NCI-H2227 treated with DMSO at 0.1 percent for 48 hours (cell line): ENCODE measurements around the gene NOBOX.
"Not testable (repeated sequence)": the region's sequence is repeated elsewhere in the genome, so short reads cannot be mapped to it uniquely, and the experiment has no call there.

Experiments used
- DNase-seq: peaks from one replicate; lab custom pipeline; 2025; lab: John Stamatoyannopoulos, UW

The NOBOX gene

GRCh38 chr7:144403649-144404061 lies at the start of gene NOBOX:
Gene NOBOX, minus strand, starts transcription at chr7:144403693.
- no peak for DNase-seq

GRCh38 chr7:144452064-144452463 lies 48.6 kb upstream of the NOBOX start:
- no peak for DNase-seq

GRCh38 chr7:144445590-144445989 lies 42.1 kb upstream of the NOBOX start:
- no peak for DNase-seq

- DNase-seq = no peak
Observed at GRCh38 chr7:144439717-144440205, 36.3 kb upstream of the NOBOX start.

GRCh38 chr7:144438759-144439158 lies 35.3 kb upstream of the NOBOX start:
- no peak for DNase-seq

- DNase-seq = no peak
Observed at GRCh38 chr7:144437370-144438191, 34.1 kb upstream of the NOBOX start.

- DNase-seq = no peak
Observed at GRCh38 chr7:144436500-144436899, 33.0 kb upstream of the NOBOX start.

GRCh38 chr7:144428431-144428830 lies 24.9 kb upstream of the NOBOX start:
- DNase-seq = no peak

GRCh38 chr7:144427539-144427938 lies 24.0 kb upstream of the NOBOX start:
- DNase-seq = not testable (repeated sequence)

GRCh38 chr7:144418931-144419330 lies 15.4 kb upstream of the NOBOX start:
- not testable (repeated sequence) for DNase-seq

GRCh38 chr7:144416341-144416740 lies 12.8 kb upstream of the NOBOX start:
- DNase-seq = no peak

GRCh38 chr7:144415858-144416257 lies 12.4 kb upstream of the NOBOX start:
- DNase-seq = no peak

- DNase-seq = no peak
Observed at GRCh38 chr7:144414815-144415214, 11.3 kb upstream of the NOBOX start.

- no peak for DNase-seq
Observed at GRCh38 chr7:144410441-144410840, 6.9 kb upstream of the NOBOX start.

- no peak for DNase-seq
Observed at GRCh38 chr7:144408121-144408520, 4.6 kb upstream of the NOBOX start.

GRCh38 chr7:144407266-144407931 lies 3.9 kb upstream of the NOBOX start:
- no peak for DNase-seq

GRCh38 chr7:144404946-144405345 lies 1.5 kb upstream of the NOBOX start:
- no peak for DNase-seq

GRCh38 chr7:144403102-144403501 lies 391 bp downstream of the NOBOX start:
- no peak for DNase-seq

GRCh38 chr7:144401490-144401889 lies 2.0 kb downstream of the NOBOX start:
- no peak for DNase-seq

- no peak for DNase-seq
Observed at GRCh38 chr7:144399946-144400345, 3.5 kb downstream of the NOBOX start.

- DNase-seq = no peak
Observed at GRCh38 chr7:144398911-144399310, 4.6 kb downstream of the NOBOX start.

- DNase-seq = no peak
Observed at GRCh38 chr7:144398291-144398690, 5.2 kb downstream of the NOBOX start.

- no peak for DNase-seq
Observed at GRCh38 chr7:144397086-144397485, 6.4 kb downstream of the NOBOX start.
